Breast epithelium (tissue), 4 donors: ENCODE measurements around the gene GLT8D2. TPM values are rescaled to one million over a fixed set of nuclear protein-coding genes. Genes with fewer than 3 reads are reported as not detected.

ENCODE experiments used
- DNase-seq, 2 donors: peaks; one replicate each; pipeline ENCODE4 v3.0.0-alpha.2; 2019; ENCODE audit warnings: low spot score in 2 of 2
- H3K27ac ChIP-seq, 2 donors: fragments of 200-600 bp; sonication (generic) in 1 of 2; one replicate each; pipeline ENCODE4 v1.5.1; 2016 to 2019; ENCODE audit warnings: mild to moderate bottlenecking in 1 of 2
- H3K27me3 ChIP-seq, 2 donors: fragments of 200-600 bp; sonication (generic) in 1 of 2; one replicate each; pipeline versions ENCODE4 v1.5.1 to v1.6.0; 2017 to 2019; ENCODE audit warnings: control low read depth in 1 of 2, mild to moderate bottlenecking in 1 of 2
- H3K36me3 ChIP-seq: fragments of 200-600 bp; one replicate; pipeline ENCODE4 v1.5.1; 2019
- H3K4me1 ChIP-seq, 2 donors: fragments of 200-600 bp; sonication (generic); one replicate each; pipeline ENCODE4 v1.5.1; 2016 to 2019; ENCODE audit warnings: control low read depth in 1 of 2
- H3K4me3 ChIP-seq, 3 donors: fragments of 200-600 bp; sonication (generic); 1 replicate in 2 of 3; 2 replicates in 1 of 3; pipeline ENCODE4 v1.5.1; 2016 to 2019; ENCODE audit warnings: mild to moderate bottlenecking in 3 of 3, moderate library complexity in 2 of 3
- H3K9me3 ChIP-seq, 2 donors: fragments of 200-600 bp; sonication (generic) in 1 of 2; one replicate each; pipeline ENCODE4 v1.5.1; 2016 to 2019; ENCODE audit warnings: control low read depth in 1 of 2
- POLR2A ChIP-seq: fragments of 450-650 bp; IDR thresholded peaks from one replicate; pipeline ENCODE4 v1.6.1; 2016; ENCODE audit warnings: antibody characterized with exemption, mild to moderate bottlenecking, moderate library complexity
- POLR2AphosphoS5 ChIP-seq, 3 donors: sonication (generic); formaldehyde crosslinking; IDR thresholded peaks; one replicate each; pipeline ENCODE4 v1.6.1; 2017; ENCODE audit warnings: antibody characterized with exemption in 3 of 3
- intact Hi-C: fragments of 100-400 bp; cut with DNase I; formaldehyde crosslinking; loops from one replicate; pipeline ENCODE4 v1.15.1; 2023; ENCODE audit warnings: low total_unique reads
- total RNA-seq, 3 donors: library from RNA; depleted of rRNA; stranded (reverse); fragments of >200 nt; gene quantifications; one replicate each; pipeline ENCODE4 v1.1.0, GENCODE V29; 2016
- TF ChIP-seq, protein P1 (sequence below), 3 donors: fragments of 450-650 bp; IDR thresholded peaks; one replicate each; pipeline ENCODE4 v1.5.1; 2016 to 2017; ENCODE audit warnings: antibody characterized with exemption in 3 of 3, mild to moderate bottlenecking in 3 of 3, moderate library complexity in 3 of 3

GLT8D2 gene
- total RNA-seq, 3 donors from 2014 or later, result 8.6 to 20.8 (median 16.1) TPM

DNA sequence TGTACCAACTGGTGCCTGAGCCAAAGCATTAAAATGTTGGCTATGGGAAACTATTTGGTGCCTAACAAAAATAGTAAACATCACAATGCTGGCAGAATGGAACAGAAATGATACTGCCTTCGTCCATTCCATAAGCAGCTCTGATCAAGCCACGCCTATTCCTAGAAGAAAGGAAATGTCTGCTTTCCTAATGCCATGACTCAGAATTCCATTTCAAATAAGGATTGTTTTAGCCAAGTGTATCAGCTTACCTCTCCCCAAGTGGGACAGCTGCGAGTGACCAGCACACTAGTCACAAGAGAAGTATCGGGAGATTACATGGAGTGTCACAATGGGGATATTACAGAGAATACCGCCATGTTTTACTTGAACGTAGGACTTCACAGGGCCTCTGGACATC, 38.7 kb downstream of the GLT8D2 start:
- intact Hi-C loops, result no loop called here
- Histone ChIP-seq H3K4me3 (no peak overlapping the region), H3K36me3 (no peaks in the 10 kb centered on the region), H3K4me1 (no peaks in the 10 kb centered on the region), H3K27ac (peak overlapping the region in 1 of 2 donors; percentile 32), H3K9me3 (no peaks in the 10 kb centered on the region), H3K27me3 (no peaks in the 10 kb centered on the region)
- no peak for DNase-seq
- no peak for TF ChIP-seq POLR2A
- TF ChIP-seq POLR2AphosphoS5 (IDR thresholded peaks at IDR 0.05), result no peak
- TF ChIP-seq, protein P1, sequence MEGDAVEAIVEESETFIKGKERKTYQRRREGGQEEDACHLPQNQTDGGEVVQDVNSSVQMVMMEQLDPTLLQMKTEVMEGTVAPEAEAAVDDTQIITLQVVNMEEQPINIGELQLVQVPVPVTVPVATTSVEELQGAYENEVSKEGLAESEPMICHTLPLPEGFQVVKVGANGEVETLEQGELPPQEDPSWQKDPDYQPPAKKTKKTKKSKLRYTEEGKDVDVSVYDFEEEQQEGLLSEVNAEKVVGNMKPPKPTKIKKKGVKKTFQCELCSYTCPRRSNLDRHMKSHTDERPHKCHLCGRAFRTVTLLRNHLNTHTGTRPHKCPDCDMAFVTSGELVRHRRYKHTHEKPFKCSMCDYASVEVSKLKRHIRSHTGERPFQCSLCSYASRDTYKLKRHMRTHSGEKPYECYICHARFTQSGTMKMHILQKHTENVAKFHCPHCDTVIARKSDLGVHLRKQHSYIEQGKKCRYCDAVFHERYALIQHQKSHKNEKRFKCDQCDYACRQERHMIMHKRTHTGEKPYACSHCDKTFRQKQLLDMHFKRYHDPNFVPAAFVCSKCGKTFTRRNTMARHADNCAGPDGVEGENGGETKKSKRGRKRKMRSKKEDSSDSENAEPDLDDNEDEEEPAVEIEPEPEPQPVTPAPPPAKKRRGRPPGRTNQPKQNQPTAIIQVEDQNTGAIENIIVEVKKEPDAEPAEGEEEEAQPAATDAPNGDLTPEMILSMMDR (IDR thresholded peaks at IDR 0.05), result no peak

DNA sequence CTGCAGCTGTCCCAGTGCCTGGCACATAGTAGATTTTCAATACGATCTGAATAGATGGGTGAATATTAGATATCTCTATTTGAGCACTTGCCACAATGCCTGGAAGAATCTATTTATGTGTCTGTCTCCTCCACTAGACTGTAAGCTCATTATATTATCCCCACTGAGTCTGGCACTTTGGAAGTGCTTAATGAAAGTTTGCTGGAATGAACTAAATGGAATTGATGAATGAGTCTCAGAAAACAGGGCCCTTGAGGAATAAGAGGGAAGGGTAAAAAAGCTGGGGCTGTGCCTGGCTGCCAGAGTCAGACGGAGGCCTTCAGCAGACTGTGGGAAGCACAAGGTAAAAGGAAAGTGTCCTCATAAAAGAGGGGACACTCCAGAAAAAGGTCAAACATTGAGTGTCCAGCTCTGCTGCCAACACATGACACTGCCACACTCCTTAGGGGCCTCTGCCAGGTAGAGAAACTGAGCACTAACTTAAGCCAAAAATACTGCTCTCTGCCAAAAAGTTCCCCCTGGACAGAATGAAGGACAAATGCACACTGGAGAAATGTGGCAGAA, 39.3 kb downstream of the GLT8D2 start:
- DNase-seq, result no peak
- H3K36me3 ChIP-seq, result no peaks in the 10 kb centered on the region
- peak overlapping the region in 1 of 2 donors; percentile 32 for H3K27ac ChIP-seq
- H3K4me1 ChIP-seq, result no peaks in the 10 kb centered on the region
- H3K4me3 ChIP-seq, result no peak overlapping the region
- H3K27me3 ChIP-seq, result no peaks in the 10 kb centered on the region
- no peaks in the 10 kb centered on the region for H3K9me3 ChIP-seq
- TF ChIP-seq POLR2AphosphoS5 (IDR thresholded peaks at IDR 0.05) (no peak), POLR2A (no peak)
- TF ChIP-seq, protein P1 (IDR thresholded peaks at IDR 0.05), result no peak
- intact Hi-C loops, result no loop called here

- DNase-seq, result no peak
- Histone ChIP-seq H3K36me3 (no peaks in the 10 kb centered on the region), H3K27me3 (no peaks in the 10 kb centered on the region), H3K4me3 (no peak overlapping the region), H3K27ac (no peak overlapping the region), H3K9me3 (no peaks in the 10 kb centered on the region), H3K4me1 (no peaks in the 10 kb centered on the region)
- intact Hi-C loops, result no loop called here
- TF ChIP-seq POLR2A (no peak), POLR2AphosphoS5 (IDR thresholded peaks at IDR 0.05) (no peak)
- TF ChIP-seq, protein P1 (IDR thresholded peaks at IDR 0.05), result no peak
Observed at GRCh38 chr12:104010121-104010520, 39.9 kb downstream of the GLT8D2 start.

DNA sequence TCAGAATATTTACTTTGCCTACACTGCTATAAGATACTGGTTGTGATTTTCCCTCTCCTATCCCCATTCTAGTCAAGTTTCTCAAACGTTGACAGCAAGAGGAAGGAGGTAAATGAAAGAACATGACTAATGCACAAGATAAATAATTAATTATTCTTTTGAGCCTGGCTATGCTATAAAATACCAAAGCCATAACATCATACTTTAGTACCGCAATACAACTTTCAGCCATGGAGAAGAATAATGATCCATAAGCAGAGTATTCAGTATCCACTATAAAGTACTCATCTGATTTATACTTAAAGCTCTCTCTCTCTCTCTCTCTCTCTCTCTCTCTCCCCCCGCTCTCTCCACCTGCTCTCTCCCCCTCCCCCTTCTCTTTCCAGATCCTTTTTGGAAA, 43.1 kb downstream of the GLT8D2 start:
- H3K27me3 ChIP-seq, result no peaks in the 10 kb centered on the region
- TF ChIP-seq, protein P1 (IDR thresholded peaks at IDR 0.05), result no peak
- TF ChIP-seq POLR2A (no peak), POLR2AphosphoS5 (IDR thresholded peaks at IDR 0.05) (no peak)
- no peaks in the 10 kb centered on the region for H3K4me1 ChIP-seq
- no peak for DNase-seq
- H3K9me3 ChIP-seq, result no peaks in the 10 kb centered on the region
- intact Hi-C loops, result no loop called here
- H3K4me3 ChIP-seq, result no peak overlapping the region
- no peaks in the 10 kb centered on the region for H3K36me3 ChIP-seq
- H3K27ac ChIP-seq, result no peak overlapping the region

GRCh38 chr12:104003596-104003995, 46.4 kb downstream of the GLT8D2 start:
- H3K9me3 ChIP-seq, result no peaks in the 10 kb centered on the region

More at GRCh38 chr12:104003596-104003995, 46.4 kb downstream of the GLT8D2 start:
- Histone ChIP-seq H3K4me3 (no peak overlapping the region), H3K27me3 (no peaks in the 10 kb centered on the region), H3K27ac (no peak overlapping the region), H3K36me3 (no peaks in the 10 kb centered on the region), H3K4me1 (no peaks in the 10 kb centered on the region)
- no peak for DNase-seq
- TF ChIP-seq, protein P1 (IDR thresholded peaks at IDR 0.05), result no peak
- TF ChIP-seq POLR2AphosphoS5 (IDR thresholded peaks at IDR 0.05) (no peak), POLR2A (no peak)
- intact Hi-C loops, result no loop called here
